Smooth muscle cell of the brain vasculature (primary cell): ENCODE results near the gene ATOH7.
"Not testable (repeated sequence)": the region's sequence is repeated elsewhere in the genome, so short reads cannot be mapped to it uniquely, and the experiment has no call there.

ENCODE experiments used
- DNase-seq: peaks from one replicate; pipeline ENCODE4 v3.0.0-alpha.2; 2012; ENCODE audit warnings: low read depth, low spot score

Gene ATOH7

DNA sequence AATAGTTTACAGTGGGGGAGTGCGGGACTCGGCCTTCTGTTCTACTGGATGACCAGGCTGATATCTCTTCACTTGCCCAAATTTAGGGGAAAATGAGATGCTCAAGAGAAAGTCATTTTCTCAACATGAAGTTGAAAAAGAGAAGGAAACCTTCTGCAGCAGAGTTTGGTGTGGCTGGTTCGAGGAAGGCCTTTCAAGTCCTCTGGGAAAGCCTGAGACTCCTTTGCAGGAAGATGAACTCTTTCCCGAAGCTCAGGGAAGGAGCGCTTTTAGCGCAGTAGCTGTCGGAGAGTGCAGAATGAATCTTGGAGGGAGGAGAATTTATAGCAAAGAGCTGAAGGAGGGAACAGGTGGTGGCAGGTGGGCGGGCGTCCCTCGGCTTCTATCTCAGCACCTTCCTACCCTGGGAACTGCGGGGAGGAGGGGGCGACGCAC, at the start of gene ATOH7:
Gene ATOH7 (minus strand): TSS at position 297 of the 435 bp plus-strand sequence. CDS start 436 bp downstream, outside the sequence.
- no peak for DNase-seq

DNA sequence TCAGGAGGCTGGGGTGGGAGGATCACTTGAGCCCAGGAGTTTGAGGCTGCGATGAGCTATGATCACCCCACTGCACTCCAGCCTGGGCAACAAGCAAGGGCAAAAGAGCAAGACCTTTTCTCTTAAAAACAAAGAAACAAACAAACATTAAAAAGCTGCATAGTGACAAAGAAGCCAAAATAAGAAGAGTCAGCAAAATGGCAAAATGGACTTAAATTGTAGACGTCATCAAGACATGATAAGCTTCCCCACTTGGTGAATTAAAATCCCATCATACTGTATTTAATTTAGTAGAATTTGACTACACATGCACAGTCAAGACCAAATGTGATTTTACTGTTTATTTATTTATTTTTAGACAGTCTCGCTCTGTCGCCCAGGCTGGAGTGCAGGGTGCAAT, 48.8 kb upstream of the ATOH7 start:
- no peak for DNase-seq

DNA sequence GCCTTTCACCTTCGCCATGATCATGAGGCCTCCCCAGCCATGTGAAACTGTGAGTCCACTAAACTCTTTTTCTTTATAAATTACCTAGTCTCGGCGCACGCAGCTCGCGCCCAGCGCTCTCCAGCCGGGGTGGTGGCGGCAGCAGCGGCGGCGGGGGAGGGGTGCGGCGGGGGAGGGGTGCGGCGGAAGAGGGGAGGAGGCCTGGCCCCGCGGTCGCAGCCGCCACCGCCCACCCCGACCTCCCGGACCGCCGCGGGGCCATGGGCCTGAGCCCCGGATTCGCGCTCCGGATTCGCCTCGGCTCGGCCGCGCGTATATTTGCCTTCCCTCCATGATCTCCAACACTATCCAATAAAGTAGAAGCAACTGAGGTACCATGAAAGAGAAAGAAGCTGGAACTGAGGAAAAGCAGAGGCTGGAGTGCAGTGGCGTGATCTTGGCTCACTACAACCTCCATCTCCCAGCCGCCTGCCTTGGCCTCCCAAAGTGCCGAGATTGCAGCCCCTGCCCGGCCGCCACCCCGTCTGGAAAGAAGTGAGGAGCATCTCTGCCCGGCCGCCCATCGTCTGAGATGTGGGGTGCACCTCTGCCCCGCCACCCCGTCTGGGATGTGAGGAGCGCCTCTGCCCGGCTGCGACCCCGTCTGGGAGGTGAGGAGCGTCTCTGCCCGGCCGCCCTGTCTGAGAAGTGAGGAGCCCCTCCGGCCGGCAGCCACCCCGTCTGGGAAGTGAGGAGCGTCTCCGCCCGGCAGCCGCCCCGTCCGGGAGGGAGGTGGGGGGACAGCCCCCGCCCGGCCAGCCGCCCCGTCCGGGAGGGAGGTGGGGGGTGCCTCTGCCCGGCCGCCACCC, 47.2 kb upstream of the ATOH7 start:
- not testable (repeated sequence) for DNase-seq

DNA sequence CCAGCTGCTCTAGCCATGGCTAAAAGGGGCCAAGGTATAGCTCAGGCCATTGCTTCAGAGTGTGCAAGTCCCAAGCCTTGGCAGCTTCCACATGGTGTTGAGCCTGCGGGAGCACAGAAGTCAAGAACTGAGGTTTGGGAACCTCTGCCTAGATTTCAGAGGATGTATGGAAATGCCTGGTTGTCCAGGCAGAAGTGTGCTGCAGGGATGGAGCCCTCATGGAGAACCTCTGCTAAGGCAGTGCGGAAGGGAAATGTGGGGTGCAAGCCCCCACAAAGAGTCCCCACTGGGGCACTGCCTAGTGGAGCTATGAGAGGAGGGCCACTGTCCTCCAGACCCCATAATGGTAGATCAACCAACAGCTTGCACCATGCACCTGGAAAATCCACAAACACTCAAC, 45.9 kb upstream of the ATOH7 start:
- not testable (repeated sequence) for DNase-seq

DNA sequence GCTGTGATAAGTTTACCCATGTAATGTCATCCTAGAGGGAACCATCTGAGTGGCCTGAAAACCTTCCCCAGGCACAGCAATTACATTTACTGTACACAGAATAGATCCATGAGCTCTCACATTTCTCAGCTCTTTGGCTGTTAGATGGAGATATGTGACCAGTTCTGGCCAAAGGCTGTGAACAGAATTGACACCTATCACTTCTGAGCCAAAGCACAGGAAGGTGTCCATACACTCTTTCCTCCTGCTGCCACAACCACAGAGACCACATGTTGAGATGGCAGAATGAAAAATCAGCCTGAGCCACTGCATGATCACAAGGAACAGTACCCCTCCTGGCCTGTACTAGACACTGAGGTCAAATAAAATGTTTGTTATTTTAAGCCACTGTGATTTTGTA, 44.3 kb upstream of the ATOH7 start:
- no peak for DNase-seq

DNA sequence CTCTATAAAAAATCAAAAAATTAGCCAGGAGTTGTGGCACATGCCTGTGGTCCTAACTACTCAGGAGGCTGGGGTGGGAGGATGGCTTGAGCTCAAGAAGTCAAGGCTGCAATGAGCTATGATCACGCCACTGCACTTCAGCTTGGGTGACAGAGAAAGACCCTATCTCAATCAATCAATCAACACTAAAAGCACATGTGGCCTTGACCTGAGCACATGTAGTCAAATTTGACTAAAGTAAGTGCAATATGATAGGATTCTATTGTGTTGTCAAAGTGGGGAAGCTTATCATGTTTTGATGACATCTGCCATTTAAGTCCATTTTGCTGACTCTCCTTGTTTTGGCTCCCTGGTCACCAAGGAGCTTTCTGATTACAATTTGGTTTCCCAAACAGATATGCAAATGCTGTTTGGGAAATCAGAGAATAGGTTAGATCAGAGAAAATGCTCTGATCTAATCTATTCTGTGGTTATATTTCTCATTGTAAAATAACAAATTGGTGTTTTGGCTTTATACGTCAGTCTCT, 43.8 kb upstream of the ATOH7 start:
- no peak for DNase-seq

DNA sequence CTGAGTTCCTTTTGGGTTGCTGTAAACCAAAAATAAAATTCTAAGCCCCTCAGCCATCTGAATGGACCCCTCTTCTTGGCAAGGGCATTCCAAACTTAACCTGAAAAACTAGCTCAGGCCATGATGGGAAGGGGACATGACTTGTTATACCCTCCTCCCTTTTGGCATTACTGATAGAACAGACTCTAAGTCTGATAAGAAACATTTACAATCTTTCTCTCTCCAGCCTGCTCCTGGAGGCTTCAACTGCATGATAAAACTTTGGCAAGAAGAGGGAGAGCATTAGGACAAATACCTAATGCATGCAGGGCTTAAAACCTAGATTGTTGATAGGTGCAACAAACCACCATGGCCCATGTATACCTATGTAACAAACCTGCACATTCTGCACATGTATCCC, 40.9 kb upstream of the ATOH7 start:
- DNase-seq = no peak

DNA sequence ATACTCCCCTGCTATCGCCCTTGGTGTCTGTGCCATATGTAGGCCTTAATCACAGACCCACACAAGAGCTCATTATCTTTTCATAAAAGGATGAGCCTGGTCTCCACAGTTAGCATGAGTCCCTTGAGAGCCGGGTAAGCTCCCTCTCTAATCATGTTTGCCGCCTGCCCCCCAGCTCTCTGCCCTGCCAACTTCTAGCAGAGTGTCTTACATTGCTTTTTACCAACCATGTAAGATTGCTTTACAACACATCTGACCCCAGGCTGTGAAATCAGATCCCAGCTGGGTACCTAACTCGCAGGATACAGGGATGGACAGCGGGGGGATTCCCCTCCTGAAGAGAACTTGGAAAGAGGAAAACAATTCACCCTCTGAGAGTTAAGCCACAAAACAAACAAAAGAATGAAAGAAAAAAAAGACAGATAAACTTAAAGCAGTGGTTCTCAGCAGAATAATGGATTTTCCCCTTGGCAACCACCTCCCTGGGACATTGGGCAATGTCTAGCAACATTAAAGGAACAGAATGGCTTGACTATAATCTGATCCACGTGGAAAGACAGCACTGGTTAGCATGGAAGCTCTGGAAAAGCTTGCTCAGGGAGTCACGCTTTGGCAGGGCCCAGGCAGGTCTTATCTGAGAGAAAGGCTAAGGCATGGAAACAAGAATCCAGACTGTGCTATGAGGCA, 39.4 kb upstream of the ATOH7 start:
- DNase-seq = peak; percentile 67

DNA sequence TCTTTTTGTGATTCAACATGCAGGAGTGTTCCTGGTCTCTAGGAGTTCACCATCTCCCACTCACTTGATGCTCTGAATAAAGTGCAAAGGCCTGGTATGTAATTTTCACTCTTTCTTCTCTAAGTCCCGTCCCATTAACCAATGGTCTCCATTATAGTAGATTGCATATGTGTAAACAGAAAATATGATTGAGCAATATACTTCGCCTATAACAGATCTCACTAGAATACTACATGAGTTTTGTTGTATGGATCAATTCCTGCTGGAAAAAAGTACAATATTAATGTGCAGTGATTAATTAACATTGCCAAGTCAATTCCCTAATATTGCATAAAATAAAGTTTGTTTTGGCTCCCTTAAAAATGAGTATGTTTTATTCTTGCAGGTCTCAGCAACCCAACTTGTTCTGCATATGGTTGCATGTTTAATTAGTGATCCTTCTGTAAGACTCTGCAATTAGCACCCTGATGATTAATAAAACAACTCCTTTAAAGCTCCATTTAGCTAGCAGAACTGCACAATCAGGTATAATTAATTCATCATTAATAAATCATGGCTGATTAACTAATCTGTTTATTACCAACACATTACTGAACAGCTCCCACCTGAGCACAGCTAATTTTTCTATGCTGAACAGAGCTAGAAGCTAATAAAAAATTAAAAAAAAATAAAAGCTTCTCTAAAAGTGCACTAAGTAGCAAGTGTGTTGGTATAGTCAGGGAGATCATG, 37.8 kb upstream of the ATOH7 start:
- DNase-seq = no peak

DNA sequence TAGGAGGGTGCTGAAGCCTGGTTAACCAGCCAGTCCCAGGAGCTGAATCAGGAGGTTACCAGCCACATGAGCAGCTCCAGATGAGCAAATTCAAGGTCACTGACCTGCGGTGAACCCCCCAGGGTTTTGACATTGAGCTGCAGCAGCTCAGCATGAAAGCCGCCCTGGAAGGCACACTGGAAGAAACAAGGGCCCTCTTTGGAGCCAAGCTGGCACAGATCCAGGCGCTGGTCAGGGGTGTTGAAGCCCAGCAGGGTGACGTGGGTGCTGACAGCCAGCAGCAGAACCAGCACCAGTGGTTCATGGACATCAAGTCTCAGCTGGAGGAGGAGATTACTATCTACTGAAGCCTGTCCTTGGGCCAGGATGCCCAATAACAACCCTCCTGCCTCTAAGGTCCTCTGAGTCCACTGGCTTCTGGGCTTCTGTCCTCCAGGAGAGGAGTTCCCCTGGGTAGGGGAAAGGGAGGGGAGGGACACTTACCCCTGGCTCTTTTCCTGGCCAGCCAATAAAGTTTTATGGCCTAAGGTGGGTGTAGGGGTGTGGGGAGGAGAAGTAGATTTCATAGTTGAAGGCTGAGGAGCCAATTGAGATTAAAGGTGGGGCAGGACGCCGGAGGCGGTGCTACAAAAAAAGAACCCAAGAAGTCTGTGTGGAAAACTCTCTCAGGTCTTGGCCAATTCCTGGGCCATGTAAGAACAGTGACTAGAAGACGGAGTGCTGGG, 29.4 kb upstream of the ATOH7 start:
- DNase-seq = no peak

DNA sequence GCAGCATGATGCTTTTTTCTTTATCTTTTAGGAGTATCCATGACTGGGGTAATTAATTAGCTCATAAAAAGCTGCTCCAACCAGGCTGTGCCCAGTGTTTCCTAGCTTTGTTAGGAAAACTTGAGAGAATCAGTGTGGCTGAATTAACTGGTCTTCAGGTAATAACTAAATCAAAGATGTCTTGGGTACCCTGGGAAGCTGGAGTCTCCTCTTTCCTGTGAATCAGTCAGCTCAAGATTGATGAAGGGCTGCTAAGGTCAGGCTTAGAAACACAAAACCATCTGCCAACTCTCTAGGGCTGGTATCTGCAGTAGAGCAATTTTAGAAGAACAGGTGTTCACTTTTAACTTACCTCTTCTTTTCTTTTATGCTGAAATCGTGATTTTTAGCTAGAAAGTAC, 21.4 kb upstream of the ATOH7 start:
- no peak for DNase-seq

DNA sequence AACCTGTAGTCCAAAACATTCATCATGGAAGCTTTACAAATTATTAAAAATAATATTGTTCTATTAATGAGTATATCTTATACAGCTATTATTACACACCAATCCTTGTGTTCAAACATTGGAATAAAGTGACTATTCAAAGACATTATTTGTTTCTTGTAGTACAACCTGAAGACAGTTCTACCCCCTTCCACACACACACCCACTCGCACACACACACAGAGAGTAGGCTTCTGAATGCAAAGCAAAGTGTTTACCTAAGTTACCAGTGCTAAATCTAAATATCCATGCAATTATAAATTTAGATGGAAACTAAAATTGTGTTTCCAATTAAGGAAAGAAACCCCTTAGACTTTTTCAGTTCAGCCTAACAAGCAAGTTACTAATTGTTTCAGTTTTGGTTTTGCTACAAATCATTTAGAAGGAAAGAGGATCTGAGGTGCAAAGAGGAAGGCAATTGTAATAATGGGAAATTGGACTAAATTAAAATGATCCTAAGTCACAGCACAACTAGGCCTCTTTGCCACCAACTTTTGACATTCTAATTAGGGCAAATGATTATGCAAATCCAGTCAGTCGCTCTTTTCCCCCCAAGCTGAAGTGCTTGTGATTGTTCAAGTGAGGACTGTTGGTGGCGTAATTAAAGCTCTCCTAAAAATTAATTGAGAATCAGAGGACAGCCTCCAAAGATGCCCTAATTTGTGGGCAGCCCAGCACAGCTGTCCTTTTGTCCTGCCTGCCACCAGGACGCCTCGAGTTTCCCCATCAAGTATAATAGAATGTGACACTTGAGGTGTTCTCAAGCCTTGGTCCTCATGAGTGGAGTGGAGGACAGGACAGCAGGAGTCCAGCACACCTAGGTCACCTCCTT, 19.9 kb upstream of the ATOH7 start:
- no peak for DNase-seq

DNA sequence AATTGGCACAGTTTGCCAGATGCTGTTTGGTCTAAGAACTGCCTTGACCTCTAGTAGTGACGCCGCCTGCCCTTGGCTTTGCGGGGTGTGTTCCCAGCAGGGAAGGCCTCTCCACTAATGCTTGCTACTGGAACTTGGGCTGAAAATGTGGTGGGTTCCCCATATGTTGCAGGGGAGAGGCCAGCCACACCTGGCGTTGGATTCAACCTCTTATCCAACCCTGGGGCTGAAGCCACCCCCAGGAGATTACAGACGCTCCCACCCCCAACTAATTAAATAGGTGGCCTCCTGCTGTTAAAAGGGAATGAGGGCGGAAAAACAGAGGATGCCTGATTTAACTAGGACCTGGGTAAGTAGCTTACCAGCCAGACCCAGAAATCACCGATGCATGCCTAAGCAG, 19.2 kb upstream of the ATOH7 start:
- no peak for DNase-seq

DNA sequence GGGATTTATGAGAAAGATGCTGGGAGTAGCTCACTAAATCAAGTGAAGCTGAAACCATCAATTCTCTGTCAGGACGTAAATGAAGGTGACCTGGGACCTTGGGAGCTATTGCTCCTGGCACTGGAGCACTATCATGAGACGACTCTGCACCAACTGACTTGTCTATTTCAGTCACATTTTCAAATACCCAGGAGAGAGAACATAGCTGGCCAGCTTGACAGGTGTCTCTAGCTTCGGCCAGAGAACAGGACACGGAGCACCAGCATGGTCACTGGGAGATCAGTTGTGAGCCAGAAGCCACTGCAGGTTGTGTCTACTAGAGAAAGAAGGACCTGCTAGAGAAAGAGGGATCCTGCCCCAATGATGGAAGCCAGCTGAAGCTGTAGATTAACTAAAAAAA, 17.4 kb upstream of the ATOH7 start:
- no peak for DNase-seq

DNA sequence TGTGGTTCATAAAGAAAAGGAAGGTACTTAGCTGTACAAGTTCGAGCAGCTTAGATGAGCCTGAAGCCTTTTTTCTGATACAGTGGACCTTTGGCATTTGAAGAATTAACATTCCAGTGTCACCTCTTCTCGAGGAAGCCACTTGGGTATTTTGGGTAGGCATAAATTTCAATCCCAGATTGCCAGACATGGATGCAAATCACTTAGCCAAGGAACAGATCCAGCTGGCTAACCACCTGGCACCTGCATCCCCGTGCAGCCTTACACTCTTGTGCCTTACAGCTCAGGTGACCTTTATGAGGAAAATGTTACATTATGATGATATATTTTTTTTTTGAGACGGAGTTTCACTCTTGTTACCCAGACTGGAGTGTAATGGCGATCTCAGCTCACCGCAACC, 16.0 kb upstream of the ATOH7 start:
- no peak for DNase-seq

DNA sequence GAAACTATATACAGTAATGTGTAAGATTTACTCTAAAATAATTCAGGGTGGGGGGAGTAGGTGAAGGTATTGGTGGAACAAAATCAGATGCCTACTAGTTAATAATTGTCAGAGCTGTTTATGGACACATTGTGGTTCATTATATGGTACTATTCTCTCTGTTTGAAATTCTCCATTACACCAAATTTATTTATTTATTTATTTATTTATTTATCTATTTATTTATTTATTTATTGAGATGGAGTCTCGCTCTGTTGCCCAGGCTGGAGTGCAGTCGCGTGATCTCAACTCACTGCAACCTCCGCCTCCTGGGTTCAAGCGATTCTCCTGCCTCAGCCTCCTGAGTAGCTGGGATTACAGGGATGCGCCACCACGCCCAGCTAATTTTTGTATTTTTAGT, 14.5 kb upstream of the ATOH7 start:
- DNase-seq = not testable (repeated sequence)

DNA sequence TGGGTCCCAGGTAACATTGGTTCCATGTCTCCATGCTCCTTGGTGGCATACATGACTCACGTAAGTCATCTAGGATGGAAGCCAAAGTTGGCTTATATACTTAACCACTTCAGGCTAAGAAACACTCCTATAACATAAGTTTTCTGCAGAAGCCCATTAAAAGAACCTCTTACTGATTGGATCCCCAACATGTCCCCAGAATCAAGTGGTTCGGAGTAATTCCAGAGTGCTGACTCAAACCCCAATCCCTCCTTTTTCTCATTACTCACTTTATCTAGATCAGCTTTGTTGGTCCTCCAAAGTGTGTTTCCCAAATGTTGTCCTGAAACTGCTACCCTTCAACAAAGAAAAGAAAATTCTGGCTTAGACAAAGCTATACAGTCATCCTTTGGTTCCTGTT, 10.1 kb upstream of the ATOH7 start:
- DNase-seq = no peak

DNA sequence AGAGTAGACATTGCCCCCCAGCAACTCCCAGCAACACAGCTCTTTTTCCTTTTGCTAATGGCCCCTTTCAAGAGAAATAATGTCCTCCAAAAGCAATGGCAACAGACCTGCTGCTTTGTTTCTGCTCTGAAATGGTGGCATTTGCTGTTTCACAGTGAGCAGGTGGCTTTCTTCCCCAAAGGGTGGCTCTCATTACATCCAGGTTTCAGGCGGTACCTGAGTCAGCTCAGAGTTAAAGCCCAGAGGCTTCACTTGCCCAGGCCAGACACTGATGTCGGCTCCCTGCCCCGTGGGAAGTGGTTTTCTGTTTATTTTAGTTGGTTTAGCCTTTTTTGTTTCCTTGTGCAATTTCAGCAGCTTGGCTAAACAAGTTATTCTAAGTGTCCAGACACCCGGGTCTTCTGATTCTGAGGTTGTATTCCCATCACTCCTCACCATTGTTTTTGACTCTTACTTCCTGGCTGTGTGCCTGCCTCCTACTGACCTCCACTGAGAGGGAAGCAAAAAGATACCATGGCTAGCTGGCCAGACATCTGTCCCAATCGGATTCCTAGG, 7.8 kb upstream of the ATOH7 start:
- no peak for DNase-seq

DNA sequence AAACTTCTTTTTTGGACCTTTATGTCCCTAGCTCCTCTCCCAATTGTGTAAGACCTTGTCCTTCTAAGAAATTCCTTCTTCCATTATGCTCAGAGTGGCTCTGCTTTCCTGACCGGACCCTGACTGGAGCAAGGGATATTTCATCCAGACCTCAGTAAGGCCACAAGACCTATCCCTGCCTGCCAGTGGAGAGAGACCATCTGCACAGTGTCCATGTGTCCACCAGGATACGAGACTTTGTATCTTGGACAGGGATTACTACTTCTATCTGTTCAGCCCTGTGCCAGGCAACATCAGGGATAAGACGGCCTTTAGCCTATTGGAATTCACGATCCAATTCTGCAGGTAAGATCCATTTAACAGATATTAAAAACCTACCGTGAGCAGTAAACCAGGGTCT, 7.2 kb upstream of the ATOH7 start:
- DNase-seq = no peak

DNA sequence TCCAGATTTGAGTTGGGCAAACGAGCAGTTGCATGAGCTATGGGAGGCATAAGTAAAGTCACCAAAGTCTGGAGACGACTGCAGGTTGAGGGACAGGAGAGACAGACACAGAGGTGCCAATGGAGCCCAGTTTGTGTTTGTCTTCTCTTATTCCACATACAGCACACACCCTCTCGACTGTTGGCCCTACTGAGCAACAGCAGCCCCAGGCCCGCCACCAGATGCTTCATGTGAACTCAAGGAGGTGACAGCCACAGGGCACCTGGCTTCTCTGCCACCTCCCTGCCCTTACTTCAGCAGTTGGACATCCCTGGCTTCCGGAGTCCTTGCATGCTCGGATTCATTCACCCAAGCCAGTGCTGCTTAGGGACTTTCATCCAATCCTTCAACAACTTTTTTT, 6.5 kb upstream of the ATOH7 start:
- DNase-seq = no peak
